MCF 10A (cell line): ENCODE results near the gene KCNF1. TPM values are rescaled to one million over a fixed set of nuclear protein-coding genes. Genes with fewer than 3 reads are reported as not detected.
A peak's percentile ranks its signal among the peaks of the same experiment; 100 is the strongest.

Source experiments
- BruUV-seq: library from RNA; stranded (reverse); fragments of 400-500 nt; replicated peaks from 2 replicates; lab custom pipeline; 2021; lab: Mats Ljungman, UMichigan
- CTCF ChIA-PET: fragments of 300-600 bp; sonication (Branson Sonifier 250); formaldehyde crosslinking; extraction: SDS; loops from one replicate; lab custom pipeline; 2021; ENCODE audit warnings: antibody characterized with exemption, inconsistent platforms; lab: Yijun Ruan, JAX
- POLR2A ChIA-PET: fragments of 300-600, 350-650 bp; sonication (Branson Sonifier 250); formaldehyde crosslinking; extraction: SDS; loops from one replicate; lab custom pipeline; 2020; ENCODE audit warnings: antibody characterized with exemption, inconsistent platforms; lab: Yijun Ruan, JAX
- DNase-seq: peaks from one replicate; pipeline ENCODE4 v3.0.0-alpha.2; 2018; ENCODE audit not compliant: unreplicated experiment
- H3K27ac Mint-ChIP-seq: one replicate; pipeline ENCODE4 v1.8.0; 2022; ENCODE audit warnings: mild to moderate bottlenecking, low read depth, mixed read lengths; ENCODE audit not compliant: unreplicated experiment
- H3K27me3 Mint-ChIP-seq: one replicate; pipeline ENCODE4 v1.8.0; 2022; ENCODE audit warnings: mixed read lengths; ENCODE audit not compliant: insufficient read depth, unreplicated experiment
- H3K36me3 Mint-ChIP-seq: one replicate; pipeline ENCODE4 v1.8.0; 2022; ENCODE audit warnings: mild to moderate bottlenecking, moderate library complexity, mixed read lengths; ENCODE audit not compliant: insufficient read depth, unreplicated experiment
- H3K4me1 Mint-ChIP-seq: one replicate; pipeline ENCODE4 v1.8.0; 2022; ENCODE audit warnings: mixed read lengths; ENCODE audit not compliant: insufficient read depth, unreplicated experiment
- H3K4me3 Mint-ChIP-seq: one replicate; pipeline ENCODE4 v1.8.0; 2022; ENCODE audit warnings: mild to moderate bottlenecking, moderate library complexity, mixed read lengths; ENCODE audit not compliant: unreplicated experiment
- H3K9me3 Mint-ChIP-seq: one replicate; pipeline ENCODE4 v1.8.0; 2022; ENCODE audit warnings: mixed read lengths; ENCODE audit not compliant: unreplicated experiment
- intact Hi-C: fragments of 100-400 bp; cut with micrococcal nuclease; formaldehyde crosslinking; loops from 2 replicates; pipeline ENCODE4 v1.14.1; 2022
- total RNA-seq: library from RNA; stranded (reverse); gene quantifications from 2 replicates; pipeline ENCODE4 v1.2.3, GENCODE V29; 2022
- TF ChIP-seq, protein P1 (sequence below): fragments of 200-600 bp; IDR thresholded peaks from one replicate; pipeline ENCODE4 v1.8.0; 2022; ENCODE audit warnings: antibody characterized with exemption, mild to moderate bottlenecking; ENCODE audit not compliant: unreplicated experiment

The KCNF1 gene
- total RNA-seq, 1 experiment from 2014 or later = not detected

DNA sequence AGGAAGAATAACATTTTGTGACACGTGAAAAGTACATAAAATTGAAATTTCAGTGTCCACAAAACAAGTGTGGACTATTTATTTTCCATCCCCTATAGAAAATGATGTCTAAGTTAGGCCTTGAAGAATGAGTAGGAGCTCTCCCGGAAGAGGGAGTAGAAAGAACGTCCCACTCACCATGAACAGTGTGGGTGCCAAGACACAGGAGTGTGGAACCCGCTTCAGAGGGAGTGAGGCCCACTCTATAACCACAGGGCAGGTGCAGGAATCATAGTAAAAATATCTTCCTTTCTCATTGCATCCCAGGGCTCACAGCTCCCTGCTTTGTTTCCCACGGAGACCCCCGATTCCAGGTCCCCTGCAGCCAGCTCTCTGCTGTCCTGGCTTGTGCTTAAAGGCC lies 5.2 kb downstream of the KCNF1 start:
- CTCF ChIA-PET = interaction anchor here (0.6 kb wide), 1 partner anchor 86 kb away, joined by 3 read pairs; no protein-coding TSS in a partner anchor
- no peak for DNase-seq
- intact Hi-C loops = no loop called here
- Mint-ChIP-seq H3K27ac (no peak overlapping the region), H3K4me3 (no peak overlapping the region), H3K4me1 (no peaks in the 10 kb centered on the region), H3K27me3 (no peaks in the 10 kb centered on the region), H3K9me3 (no peaks in the 10 kb centered on the region), H3K36me3 (peaks cover 5% of the 10 kb centered on the region)
- BruUV-seq = no TSS peak
- TF ChIP-seq, protein P1, sequence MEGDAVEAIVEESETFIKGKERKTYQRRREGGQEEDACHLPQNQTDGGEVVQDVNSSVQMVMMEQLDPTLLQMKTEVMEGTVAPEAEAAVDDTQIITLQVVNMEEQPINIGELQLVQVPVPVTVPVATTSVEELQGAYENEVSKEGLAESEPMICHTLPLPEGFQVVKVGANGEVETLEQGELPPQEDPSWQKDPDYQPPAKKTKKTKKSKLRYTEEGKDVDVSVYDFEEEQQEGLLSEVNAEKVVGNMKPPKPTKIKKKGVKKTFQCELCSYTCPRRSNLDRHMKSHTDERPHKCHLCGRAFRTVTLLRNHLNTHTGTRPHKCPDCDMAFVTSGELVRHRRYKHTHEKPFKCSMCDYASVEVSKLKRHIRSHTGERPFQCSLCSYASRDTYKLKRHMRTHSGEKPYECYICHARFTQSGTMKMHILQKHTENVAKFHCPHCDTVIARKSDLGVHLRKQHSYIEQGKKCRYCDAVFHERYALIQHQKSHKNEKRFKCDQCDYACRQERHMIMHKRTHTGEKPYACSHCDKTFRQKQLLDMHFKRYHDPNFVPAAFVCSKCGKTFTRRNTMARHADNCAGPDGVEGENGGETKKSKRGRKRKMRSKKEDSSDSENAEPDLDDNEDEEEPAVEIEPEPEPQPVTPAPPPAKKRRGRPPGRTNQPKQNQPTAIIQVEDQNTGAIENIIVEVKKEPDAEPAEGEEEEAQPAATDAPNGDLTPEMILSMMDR = no peak
- POLR2A ChIA-PET = no interaction called here

DNA sequence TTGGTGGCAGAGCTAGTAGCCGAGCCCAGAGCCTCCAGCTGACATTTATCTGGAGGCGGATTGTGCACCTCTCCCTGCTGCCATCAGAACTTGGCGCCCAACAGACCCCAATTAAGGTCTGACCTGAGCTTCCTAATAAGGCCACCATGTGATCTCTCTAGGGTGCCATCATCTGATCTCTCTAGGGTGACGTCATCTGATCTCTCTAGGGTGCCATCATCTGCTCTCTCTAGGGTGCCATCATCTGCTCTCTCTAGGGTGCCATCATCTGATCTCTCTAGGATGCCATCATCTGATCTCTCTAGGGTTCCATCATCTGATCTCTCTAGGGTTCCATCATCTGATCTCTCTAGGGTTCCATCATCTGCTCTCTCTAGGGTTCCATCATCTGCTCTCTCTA lies 6.2 kb downstream of the KCNF1 start:
- H3K36me3 Mint-ChIP-seq = peaks cover 5% of the 10 kb centered on the region
- H3K27ac Mint-ChIP-seq = no peak overlapping the region
- H3K9me3 Mint-ChIP-seq = no peaks in the 10 kb centered on the region
- intact Hi-C loops = no loop called here
- ChIA-PET CTCF (no interaction called here), POLR2A (interaction anchor here (0.6 kb wide), 1 partner anchor 11 kb away, joined by 4 read pairs; no protein-coding TSS in a partner anchor)
- no peaks in the 10 kb centered on the region for H3K4me1 Mint-ChIP-seq
- no peaks in the 10 kb centered on the region for H3K27me3 Mint-ChIP-seq
- no TSS peak for BruUV-seq
- TF ChIP-seq, protein P1 = no peak
- no peak for DNase-seq
- no peak overlapping the region for H3K4me3 Mint-ChIP-seq

DNA sequence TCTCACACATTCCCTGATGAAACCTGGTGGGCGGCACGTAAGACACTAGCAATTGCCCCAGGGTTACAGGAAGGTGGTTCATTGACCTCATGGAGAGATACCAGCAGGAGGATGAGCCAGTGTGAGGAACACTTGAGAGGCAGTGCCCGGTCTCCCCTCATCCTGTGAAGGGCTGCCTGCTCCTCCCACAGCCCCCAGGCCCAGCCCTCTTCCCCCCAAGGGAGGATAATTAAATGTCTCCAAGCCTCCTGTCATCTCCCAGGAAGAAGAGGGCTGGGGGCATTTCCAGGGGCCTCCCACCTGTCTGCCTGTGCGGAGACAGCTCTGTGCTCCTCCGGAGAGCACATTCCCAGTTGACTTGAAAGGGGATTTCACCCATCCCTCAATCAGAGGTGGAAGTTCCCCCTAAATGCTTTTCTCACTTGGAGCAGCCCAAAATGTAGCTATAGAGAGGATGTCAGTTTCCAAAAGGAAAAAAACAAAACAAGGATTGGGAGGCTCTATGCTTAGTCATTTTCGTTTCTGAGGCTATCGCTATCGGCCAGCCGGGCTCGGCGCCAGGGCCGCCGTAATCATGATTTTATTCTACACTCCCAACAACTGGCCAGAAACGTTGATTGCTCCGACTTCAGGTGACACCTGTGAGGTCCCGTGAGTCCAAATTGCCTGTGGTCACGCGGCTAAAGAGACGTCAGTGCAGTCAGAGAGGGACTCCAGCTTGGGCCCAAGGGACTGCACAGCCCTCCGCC lies 7.1 kb downstream of the KCNF1 start:
- TF ChIP-seq, protein P1 = no peak
- POLR2A ChIA-PET = no interaction called here
- Mint-ChIP-seq H3K27me3 (peaks cover under 1% of the 10 kb centered on the region), H3K4me3 (no peak overlapping the region), H3K9me3 (no peaks in the 10 kb centered on the region), H3K36me3 (peaks cover 5% of the 10 kb centered on the region), H3K4me1 (no peaks in the 10 kb centered on the region), H3K27ac (no peak overlapping the region)
- intact Hi-C loops = no loop called here
- peak; percentile 16 for DNase-seq
- no TSS peak for BruUV-seq
- CTCF ChIA-PET = no interaction called here

DNA sequence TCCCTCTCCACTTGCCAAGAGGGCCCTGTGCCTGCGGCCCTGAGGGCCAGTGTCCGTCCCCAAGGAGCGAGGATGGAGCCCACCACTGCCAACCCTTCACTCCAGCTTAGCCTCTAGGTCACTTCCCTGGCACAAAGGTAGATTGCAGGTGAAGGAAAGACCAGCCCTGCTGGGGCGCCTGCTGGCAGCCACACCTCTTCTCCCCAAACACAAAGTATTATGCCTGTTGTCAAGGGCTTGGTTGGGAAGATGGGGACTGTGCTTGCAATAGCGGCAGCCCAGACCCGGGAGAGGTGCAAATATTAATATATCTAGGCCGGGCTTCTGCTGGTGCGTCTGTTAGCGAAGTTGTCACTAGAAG lies 7.7 kb downstream of the KCNF1 start:
- TF ChIP-seq, protein P1 = no peak
- DNase-seq = no peak
- ChIA-PET POLR2A (no interaction called here), CTCF (no interaction called here)
- no peaks in the 10 kb centered on the region for H3K9me3 Mint-ChIP-seq
- H3K4me1 Mint-ChIP-seq = no peaks in the 10 kb centered on the region
- H3K27ac Mint-ChIP-seq = no peak overlapping the region
- intact Hi-C loops = no loop called here
- H3K27me3 Mint-ChIP-seq = peaks cover 6% of the 10 kb centered on the region
- BruUV-seq = no TSS peak
- H3K4me3 Mint-ChIP-seq = no peak overlapping the region
- peaks cover 5% of the 10 kb centered on the region for H3K36me3 Mint-ChIP-seq
